Measurements from ENCODE around the gene GDPD3. TPM values are rescaled to one million over a fixed set of nuclear protein-coding genes. Genes with fewer than 3 reads are reported as not detected.
A peak's percentile ranks its signal among the peaks of the same experiment; 100 is the strongest.
"Not testable (repeated sequence)": the region's sequence is repeated elsewhere in the genome, so short reads cannot be mapped to it uniquely, and the experiment has no call there.

The GDPD3 gene
- total RNA-seq, 3 donors from 2014 or later = 0.76 to 3.3 (median 2.7) TPM

DNA sequence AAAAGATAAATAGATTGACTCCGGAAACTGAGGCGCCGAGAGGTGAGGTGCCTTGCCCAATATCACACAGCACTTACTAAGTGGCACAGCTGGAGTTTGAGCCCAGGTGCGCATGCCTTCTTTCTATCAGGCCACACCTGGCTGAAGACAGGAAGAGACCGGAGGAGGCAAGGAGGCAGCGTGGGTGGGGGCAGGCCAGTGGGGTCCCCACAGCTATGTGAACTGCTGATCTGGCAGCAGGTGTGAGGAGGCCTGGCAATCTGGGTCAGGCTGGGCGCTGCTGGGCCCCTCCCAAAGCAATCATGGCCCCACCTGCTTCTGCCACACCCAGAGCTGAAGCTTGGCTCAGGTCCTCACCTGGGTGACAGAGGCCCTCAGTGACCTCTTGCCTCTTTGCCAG, 1.9 kb upstream of the GDPD3 start:
- Mint-ChIP-seq H3K4me3 (no peak overlapping the region), H3K27me3 (ENCODE audit: low read depth) (no peaks in the 10 kb centered on the region), H3K36me3 (ENCODE audit: insufficient read depth) (peaks cover 2% of the 10 kb centered on the region), H3K4me1 (ENCODE audit: low read depth) (peaks cover 16% of the 10 kb centered on the region), H3K9me3 (no peaks in the 10 kb centered on the region)
- no peak for DNase-seq
- ATAC-seq = peak; percentile 16 to 31

DNA sequence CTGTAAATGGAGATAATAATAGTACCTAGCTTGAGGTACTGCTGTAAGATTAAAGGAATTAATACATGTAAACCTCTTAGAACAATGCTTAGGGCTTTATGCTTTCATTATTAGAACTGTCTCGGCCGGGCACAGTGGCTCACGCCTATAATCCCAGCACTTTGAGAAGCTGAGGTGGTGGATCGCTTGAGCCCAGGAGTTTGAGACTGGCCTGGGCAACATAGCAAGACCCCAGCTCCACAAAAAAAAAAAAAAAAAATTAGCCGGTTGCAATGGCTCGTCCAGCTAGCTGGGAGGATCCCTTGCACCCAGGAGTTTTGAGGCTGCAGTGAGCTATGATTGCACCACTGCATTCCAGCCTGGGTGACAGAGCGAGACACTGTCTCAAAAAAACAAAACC, 1.5 kb upstream of the GDPD3 start:
- H3K9me3 Mint-ChIP-seq; H3K4me3 Mint-ChIP-seq; ATAC-seq; H3K27me3 Mint-ChIP-seq (ENCODE audit: low read depth); DNase-seq; H3K36me3 Mint-ChIP-seq (ENCODE audit: insufficient read depth): not testable (repeated sequence)
- peaks cover 16% of the 10 kb centered on the region for H3K4me1 Mint-ChIP-seq (ENCODE audit: low read depth)

DNA sequence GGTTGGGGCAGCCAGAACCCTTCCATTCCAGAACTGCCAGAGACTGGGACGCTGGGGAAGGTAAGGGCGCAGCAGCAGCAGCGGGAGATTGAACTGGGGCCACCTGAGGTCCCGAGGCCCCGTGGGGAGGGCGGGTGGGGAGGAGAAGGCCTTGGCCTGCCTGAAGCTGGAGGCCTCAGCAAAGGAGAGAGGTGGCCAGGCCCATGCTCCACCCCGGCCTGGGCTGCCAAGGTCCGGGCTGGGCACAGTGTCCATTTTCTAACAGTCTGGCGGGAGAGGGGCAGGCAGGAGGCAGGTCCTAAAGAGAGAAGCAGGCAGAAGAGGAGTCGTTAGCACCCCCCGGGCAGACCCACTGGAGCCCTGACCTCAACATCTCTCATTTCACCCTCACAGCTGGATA, 1.1 kb upstream of the GDPD3 start:
- Mint-ChIP-seq H3K27me3 (ENCODE audit: low read depth) (no peaks in the 10 kb centered on the region), H3K4me3 (no peak overlapping the region), H3K9me3 (no peaks in the 10 kb centered on the region), H3K4me1 (ENCODE audit: low read depth) (peaks cover 16% of the 10 kb centered on the region), H3K36me3 (ENCODE audit: insufficient read depth) (peaks cover 2% of the 10 kb centered on the region)
- ATAC-seq (no peak), DNase-seq (no peak)

DNA sequence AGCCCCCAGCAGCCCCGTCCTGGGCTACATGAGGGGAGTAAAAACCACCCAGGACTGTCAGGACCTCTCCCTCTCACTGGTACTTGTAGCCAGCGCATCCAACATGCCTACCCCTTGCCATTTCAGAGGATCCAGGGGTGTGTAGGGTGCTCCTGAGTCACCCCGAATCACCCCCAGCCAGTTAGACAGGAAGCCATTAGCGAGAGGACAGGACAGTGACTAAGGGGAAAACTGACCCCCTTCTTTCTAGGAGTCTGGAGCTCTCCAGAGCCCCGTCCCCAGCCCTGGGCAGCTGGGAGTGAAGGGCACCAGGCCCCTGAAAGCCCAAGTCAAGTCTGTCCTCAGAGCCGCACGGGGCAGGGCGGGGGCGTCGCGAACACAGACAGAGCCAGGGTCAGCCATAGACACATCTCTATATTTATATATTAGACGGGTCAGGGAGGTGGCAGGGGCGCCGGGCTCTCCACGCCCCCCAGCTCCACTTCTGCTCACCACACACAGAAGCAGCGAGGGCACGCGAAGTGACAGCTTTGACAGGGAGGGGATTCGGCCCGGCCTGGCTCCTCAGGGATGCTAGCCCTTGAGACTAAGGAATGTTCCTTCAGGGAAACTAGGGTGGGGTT, 485 bp upstream of the GDPD3 start:
- Mint-ChIP-seq H3K9me3 (no peaks in the 10 kb centered on the region), H3K27me3 (ENCODE audit: low read depth) (no peaks in the 10 kb centered on the region), H3K4me1 (ENCODE audit: low read depth) (peaks cover 16% of the 10 kb centered on the region), H3K36me3 (ENCODE audit: insufficient read depth) (peaks cover 2% of the 10 kb centered on the region), H3K4me3 (no peak overlapping the region)
- ATAC-seq = no peak
- DNase-seq = no peak

DNA sequence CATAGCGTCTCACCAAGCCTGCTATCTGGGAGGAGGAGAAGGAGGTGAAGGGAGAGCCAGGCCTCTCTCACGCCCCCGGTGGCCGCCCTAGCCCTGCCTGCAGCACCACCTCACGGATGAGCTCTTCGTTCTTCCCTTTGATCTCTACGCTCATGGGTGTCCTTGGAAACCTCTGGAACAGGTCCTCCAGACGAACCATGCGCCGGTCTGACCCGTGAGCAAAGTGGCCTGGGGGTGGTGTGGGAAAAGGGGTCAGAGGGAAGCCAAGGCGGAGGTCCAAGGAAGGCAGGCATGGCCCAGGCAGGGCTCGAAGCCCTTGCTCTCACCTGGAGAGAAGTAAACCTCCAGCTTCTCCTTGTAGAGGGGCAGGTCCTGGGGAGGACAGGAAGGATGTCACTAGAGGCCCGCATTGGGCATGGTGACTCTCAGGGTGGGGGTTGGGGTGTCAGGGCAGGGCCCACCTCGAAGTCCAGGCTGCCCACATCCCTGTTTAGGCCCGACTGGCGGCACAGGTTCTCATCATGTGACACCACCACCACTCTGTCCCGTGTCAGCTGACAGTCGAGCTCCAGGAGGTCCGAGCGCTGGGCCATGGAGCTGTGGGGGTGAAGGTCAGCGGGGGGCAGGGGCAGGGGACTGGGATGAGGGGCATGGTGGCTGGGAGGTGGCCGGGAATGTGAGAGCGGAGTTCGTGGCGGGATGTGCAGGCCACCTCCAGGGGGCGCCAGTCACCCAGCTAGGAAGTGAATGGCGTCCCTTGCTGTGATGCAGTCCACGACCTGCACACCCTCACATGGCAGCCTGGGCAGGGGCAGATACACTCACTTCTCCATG, 923 bp downstream of the GDPD3 start:
- H3K36me3 Mint-ChIP-seq (ENCODE audit: insufficient read depth) = peaks cover 2% of the 10 kb centered on the region
- H3K4me1 Mint-ChIP-seq (ENCODE audit: low read depth) = peaks cover 16% of the 10 kb centered on the region
- H3K4me3 Mint-ChIP-seq = no peak overlapping the region
- ATAC-seq = peak; percentile 72 to 75
- peak; percentile 50 for DNase-seq
- no peaks in the 10 kb centered on the region for H3K9me3 Mint-ChIP-seq
- H3K27me3 Mint-ChIP-seq (ENCODE audit: low read depth) = no peaks in the 10 kb centered on the region

DNA sequence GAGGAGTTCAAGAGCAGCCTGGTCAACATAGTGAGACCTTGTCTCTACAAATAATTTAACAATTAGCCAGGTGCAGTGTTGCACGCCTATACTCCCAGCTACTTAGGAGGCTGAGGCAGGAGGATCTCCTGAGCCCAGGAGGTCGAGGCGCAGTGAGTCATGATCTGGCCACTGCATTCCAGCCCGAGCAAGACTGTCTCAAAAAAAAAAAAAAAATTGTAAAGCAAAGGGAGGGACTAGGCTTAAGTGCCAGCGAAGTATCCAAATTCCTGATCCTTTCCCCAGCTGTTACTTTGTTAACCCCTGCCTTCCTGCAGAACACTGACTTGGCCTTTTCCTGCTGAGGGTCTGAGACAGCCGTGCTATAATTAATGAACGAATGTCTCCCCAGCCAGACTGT, 2.7 kb downstream of the GDPD3 start:
- H3K9me3 Mint-ChIP-seq = no peaks in the 10 kb centered on the region
- DNase-seq (no peak), ATAC-seq (no peak)
- H3K36me3 Mint-ChIP-seq (ENCODE audit: insufficient read depth) = peaks cover 6% of the 10 kb centered on the region
- no peaks in the 10 kb centered on the region for H3K27me3 Mint-ChIP-seq (ENCODE audit: low read depth)
- H3K4me1 Mint-ChIP-seq (ENCODE audit: low read depth) = peaks cover 16% of the 10 kb centered on the region
- no peak overlapping the region for H3K4me3 Mint-ChIP-seq

DNA sequence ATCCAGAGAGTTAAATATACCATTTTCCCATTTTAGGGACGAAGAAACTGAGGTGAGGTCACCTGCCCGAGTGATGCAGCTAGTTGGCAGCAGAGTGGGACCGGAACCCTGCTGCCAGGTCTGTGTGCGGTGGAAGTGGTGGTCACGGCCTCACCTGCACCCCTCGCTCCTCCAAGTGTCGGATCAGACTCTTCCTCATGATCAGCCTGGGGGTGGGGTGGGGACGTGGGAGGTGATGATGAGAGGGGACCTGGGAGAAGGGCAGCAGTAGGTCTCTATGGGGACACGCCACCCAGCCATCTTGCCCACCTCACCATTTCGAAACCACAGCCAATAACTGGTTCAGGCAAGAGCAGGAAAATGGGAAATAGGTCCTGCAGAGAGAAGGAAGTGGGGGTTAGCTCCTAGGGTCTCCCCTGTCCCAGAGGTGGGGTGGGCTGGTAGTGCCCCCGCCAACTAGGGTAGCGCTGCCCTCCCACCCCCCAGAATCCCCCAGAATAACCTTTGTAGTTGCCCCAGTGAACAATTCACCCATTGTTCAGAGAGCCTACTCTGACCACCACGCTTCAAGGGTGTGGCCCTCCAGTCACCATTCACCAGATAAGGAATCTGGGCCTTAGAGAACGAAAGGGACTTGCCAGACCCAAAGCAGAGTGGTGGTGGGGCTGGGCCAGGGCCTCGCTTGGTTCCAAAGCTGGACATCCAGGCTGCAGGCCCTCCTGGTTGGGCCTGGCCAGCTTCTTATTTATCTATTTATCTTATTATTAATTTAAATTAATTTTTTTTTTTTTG, 5.1 kb downstream of the GDPD3 start:
- DNase-seq (no peak), ATAC-seq (no peak)
- Mint-ChIP-seq H3K9me3 (no peaks in the 10 kb centered on the region), H3K36me3 (ENCODE audit: insufficient read depth) (peaks cover 15% of the 10 kb centered on the region), H3K4me1 (ENCODE audit: low read depth) (peaks cover 3% of the 10 kb centered on the region), H3K27me3 (ENCODE audit: low read depth) (no peaks in the 10 kb centered on the region), H3K4me3 (no peak overlapping the region)

DNA sequence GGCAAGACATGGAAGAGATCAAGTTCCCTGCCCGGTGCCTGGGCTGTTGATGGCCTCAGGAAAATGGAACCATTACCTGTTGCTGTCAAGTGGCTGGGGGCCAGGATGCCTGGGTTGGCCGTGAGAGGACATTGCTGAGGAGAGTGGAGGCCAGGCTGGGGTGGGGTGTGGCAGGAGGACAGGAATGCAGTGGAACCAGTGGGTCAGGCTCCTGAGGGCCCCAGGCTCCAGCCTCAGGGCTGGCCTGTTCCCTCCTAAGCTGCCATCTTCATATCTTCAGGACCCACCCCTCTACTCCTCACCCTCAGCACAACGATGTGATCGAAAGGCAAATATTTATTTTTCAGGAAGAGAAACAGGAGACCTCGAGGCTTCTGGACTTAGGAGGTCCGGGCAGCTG, 8.8 kb downstream of the GDPD3 start:
- no peaks in the 10 kb centered on the region for H3K4me1 Mint-ChIP-seq (ENCODE audit: low read depth)
- peaks cover 13% of the 10 kb centered on the region for H3K36me3 Mint-ChIP-seq (ENCODE audit: insufficient read depth)
- H3K9me3 Mint-ChIP-seq = no peaks in the 10 kb centered on the region
- H3K27me3 Mint-ChIP-seq (ENCODE audit: low read depth) = no peaks in the 10 kb centered on the region
- no peak for ATAC-seq
- no peak for DNase-seq
- H3K4me3 Mint-ChIP-seq = no peak overlapping the region

DNA sequence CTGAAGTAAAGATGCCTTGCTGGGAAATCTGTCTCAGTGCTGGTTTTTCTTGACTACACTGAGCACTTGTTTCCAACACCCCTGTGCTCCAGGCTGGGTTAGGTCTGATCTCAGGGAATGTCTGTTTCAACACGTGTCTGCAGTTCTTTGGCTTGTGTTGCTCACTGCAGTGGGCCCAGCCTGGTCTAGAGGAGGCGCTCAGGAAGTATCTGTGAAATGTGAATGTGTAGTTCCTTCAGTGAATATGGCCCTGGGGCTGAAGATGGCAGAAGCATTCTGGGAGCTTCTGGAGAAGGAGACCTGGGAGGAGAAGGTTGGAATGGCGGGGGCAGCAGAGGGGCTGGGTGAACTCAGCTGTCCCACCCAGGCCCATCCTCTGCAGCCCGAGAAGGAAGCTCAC, 9.2 kb downstream of the GDPD3 start:
- ATAC-seq (no peak), DNase-seq (no peak)
- Mint-ChIP-seq H3K4me1 (ENCODE audit: low read depth) (no peaks in the 10 kb centered on the region), H3K27me3 (ENCODE audit: low read depth) (no peaks in the 10 kb centered on the region), H3K9me3 (no peaks in the 10 kb centered on the region), H3K36me3 (ENCODE audit: insufficient read depth) (peaks cover 13% of the 10 kb centered on the region), H3K4me3 (no peak overlapping the region)

DNA sequence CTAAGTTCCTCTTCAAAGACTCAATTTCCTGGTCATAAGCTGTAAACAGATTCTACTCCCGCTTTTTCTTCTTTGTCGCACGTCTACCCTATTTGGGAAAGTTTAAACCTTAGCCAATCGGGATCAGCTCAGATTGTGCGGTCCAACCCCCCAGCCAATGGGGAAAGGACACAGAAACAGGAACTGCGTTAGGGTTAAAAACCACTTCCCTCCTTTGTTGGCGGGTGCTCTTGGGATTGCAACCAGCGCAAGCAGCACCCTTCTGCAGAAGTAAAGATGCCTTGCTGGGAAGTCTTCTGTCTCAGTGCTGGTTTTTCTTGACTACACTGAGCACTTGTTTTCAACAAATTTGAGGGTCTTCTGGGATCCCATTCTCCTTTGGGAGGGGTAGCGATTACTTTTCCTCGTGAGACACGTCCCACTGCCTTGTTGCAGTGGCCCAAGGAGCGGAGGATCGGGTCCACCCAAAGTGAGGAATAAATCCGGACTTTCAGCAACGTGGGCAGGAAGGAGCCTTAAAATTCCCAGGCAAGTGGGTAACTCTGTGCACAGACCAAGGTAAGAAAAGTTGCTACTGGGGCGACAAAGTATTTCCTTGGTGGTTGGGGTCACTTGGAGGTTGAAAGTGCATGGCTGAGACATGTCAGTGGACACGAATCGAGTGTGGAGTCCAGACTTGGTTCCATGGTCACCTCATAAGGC, 16.3 kb downstream of the GDPD3 start:
- H3K4me3 Mint-ChIP-seq = peak overlapping the region; percentile 74
- ATAC-seq (no peak), DNase-seq (no peak)
- peaks cover 19% of the 10 kb centered on the region for H3K9me3 Mint-ChIP-seq
- H3K36me3 Mint-ChIP-seq (ENCODE audit: insufficient read depth) = peaks cover 5% of the 10 kb centered on the region
- peaks cover 31% of the 10 kb centered on the region for H3K4me1 Mint-ChIP-seq (ENCODE audit: low read depth)
- H3K27me3 Mint-ChIP-seq (ENCODE audit: low read depth) = no peaks in the 10 kb centered on the region

DNA sequence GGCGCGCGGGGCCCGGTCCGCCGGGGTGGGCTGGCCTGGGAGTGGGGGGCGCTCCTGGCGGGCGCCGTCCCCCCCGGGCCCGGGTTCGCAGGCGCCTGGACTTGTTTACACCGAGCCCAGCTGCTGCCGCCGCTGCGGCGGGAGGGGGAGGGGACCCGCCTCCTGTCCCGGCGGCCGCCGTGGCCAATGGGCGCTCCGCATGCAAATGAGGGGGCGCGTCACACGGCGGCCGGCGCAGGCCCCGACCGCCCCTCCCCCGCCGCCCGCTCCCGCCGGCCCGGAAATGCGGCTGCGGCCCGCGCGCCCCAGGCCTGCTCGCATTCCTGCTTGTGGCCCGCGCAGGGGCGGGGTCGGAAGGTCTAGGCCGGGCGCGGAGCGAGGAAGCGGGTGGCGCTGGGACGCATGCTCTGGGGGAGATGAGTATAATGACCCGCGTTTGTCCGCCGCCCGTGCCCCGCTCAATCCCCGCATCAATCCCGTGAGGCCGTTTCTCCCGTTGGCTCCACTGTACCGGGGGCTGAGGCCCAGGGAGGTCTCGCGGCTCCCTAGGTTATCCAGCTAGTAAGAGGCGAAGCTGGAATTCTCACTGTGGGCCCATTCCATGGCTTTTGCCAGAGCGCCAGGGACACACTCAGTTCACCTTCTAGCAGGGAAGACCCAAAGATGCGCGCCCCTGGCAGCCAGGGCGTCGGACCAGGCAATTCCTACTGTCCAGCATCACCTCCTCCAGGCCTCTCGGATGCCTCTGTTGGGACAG, 17.1 kb downstream of the GDPD3 start, which contains the start of gene YPEL3:
Gene YPEL3, minus strand, starts transcription at position 109 of the 757 bp plus-strand sequence. CDS start 731 bp downstream, outside the sequence.
- Mint-ChIP-seq H3K9me3 (peaks cover 19% of the 10 kb centered on the region), H3K4me1 (ENCODE audit: low read depth) (peaks cover 35% of the 10 kb centered on the region), H3K4me3 (peak within 1 kb of the TSS; percentile 85), H3K27me3 (ENCODE audit: low read depth) (no peaks in the 10 kb centered on the region), H3K36me3 (ENCODE audit: insufficient read depth) (peaks cover 5% of the 10 kb centered on the region)
- peak; percentile 62 to 63 for ATAC-seq
- peak; percentile 81 for DNase-seq

DNA sequence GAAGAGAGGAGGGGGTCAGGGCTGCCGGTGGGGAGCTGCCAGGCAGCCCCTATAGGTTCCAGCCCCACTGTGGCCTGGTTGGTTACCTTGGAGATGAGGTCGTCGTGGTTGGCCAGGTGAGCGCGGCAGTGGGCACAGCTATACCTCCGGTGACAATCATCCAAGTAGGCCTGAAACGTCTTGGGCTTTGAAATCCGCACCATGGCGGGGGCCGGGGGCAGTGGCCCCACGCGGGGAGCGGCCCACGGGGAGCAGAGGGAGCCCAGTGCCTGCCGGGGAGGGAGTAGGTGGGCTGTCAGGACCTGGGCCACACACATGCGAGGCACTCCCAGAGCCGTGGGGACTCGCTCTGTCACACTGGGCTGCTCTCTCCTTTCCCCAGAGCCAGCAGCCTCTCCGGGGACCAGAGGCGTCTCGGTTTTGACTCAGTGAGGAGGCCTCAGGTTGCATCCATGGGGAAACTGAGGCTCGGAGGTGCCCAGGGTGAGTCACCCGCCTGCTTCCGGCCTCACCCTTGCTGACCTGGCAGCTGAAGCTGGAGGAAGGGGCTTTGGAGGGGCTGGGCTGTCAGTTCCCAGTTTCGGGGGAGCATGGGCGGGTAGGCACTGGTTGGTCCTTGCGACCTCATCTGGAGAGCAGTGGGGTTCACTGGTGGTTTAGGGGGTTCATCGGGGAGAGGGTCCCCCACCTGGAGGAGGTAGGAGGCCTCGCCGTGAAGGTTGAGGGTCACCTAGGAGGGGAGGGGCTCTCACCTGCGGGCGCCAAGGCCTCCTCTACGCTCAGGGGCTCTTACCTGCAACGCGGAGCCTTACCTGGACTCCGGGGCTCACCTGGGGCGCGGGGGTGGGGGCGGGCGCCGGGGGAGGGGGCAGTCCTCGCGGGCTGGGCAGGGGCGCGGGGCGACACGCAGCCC, 17.9 kb downstream of the GDPD3 start:
- ATAC-seq = no peak
- Mint-ChIP-seq H3K4me1 (ENCODE audit: low read depth) (peaks cover 36% of the 10 kb centered on the region), H3K9me3 (peaks cover 19% of the 10 kb centered on the region), H3K4me3 (peak overlapping the region; percentile 85), H3K36me3 (ENCODE audit: insufficient read depth) (peaks cover 5% of the 10 kb centered on the region), H3K27me3 (ENCODE audit: low read depth) (no peaks in the 10 kb centered on the region)
- DNase-seq = no peak
